GM12878 (cell line): ENCODE measurements around the gene PCLAF. TPM values are rescaled to one million over a fixed set of nuclear protein-coding genes. Genes with fewer than 3 reads are reported as not detected.

Source experiments
- ATAC-seq: fragments of 200-7000 bp; cut with Tn5 transposase; 3 replicates; pipeline ENCODE4 v1.9.1; 2020; ENCODE audit warnings: mild to moderate bottlenecking, moderate library complexity
- BruUV-seq: library from RNA; stranded (reverse); fragments of 400-500 nt; replicated peaks from 2 replicates; lab custom pipeline; 2021; lab: Mats Ljungman, UMichigan
- CTCF ChIA-PET: fragments of 300-600 bp; sonication (Branson Sonifier 250); formaldehyde crosslinking; extraction: SDS; loops from one replicate; lab custom pipeline; 2021; ENCODE audit warnings: inconsistent platforms; lab: Yijun Ruan, JAX
- POLR2A ChIA-PET: fragments of 350-600 bp; formaldehyde crosslinking; extraction: SDS; loops from one replicate; lab custom pipeline; 2021; ENCODE audit warnings: inconsistent platforms; lab: Charles Lee
- RAD21 ChIA-PET: fragments of 300-600 bp; sonication (Branson Sonifier 250); formaldehyde crosslinking; loops from one replicate; lab custom pipeline; 2023; ENCODE audit warnings: antibody characterized with exemption; ENCODE audit not compliant: unreplicated experiment; lab: Charles Lee
- SMC1A ChIA-PET: fragments of 300-600 bp; sonication (Branson Sonifier 250); formaldehyde crosslinking; loops from one replicate; lab custom pipeline; 2023; ENCODE audit not compliant: unreplicated experiment, uncharacterized antibody; lab: Charles Lee
- DNase-seq: peaks from one replicate; pipeline ENCODE4 v3.0.0-alpha.2; 2011; ENCODE audit warnings: low read depth, low spot score
- FAIRE-seq: peaks from 3 replicates; lab custom pipeline; 2011; peaks lifted over from hg19 to GRCh38; lab: Jason Lieb, UNC
- H2AFZ ChIP-seq: 2 replicates; pipeline ENCODE4 v1.6.0; 2011; ENCODE audit warnings: low read depth, low read length, control low read depth; ENCODE audit not compliant: control insufficient read depth
- H3K27ac ChIP-seq: 2 replicates; pipeline ENCODE4 v1.5.1; 2011; ENCODE audit warnings: control low read depth; ENCODE audit not compliant: control insufficient read depth, insufficient read depth
- H3K27me3 ChIP-seq, 2 experiments: replicated peaks in 1 of 2; 2 replicates each; pipeline versions ENCODE4 v1.6.0 to v1.6.1; 2011; ENCODE audit warnings: low read length in 1 of 2; ENCODE audit not compliant: control insufficient read depth in 2 of 2, insufficient read depth in 2 of 2
- H3K36me3 ChIP-seq, 2 experiments: 2 replicates each; pipeline ENCODE4 v1.5.1; 2011; ENCODE audit warnings: low read length in 1 of 2; ENCODE audit not compliant: control insufficient read depth in 2 of 2, insufficient read depth in 2 of 2
- H3K4me1 ChIP-seq: 2 replicates; pipeline ENCODE4 v1.6.1; 2011; ENCODE audit warnings: mild to moderate bottlenecking, low read length, moderate library complexity, mixed read lengths; ENCODE audit not compliant: control insufficient read depth, insufficient read depth
- H3K4me2 ChIP-seq: 2 replicates; pipeline ENCODE4 v1.6.0; 2011; ENCODE audit warnings: control low read depth; ENCODE audit not compliant: control insufficient read depth, insufficient read depth
- H3K4me3 ChIP-seq: fragments of 200-600 bp; sonication (generic); 2 replicates; pipeline ENCODE4 v1.5.1; 2016
- H3K79me2 ChIP-seq: 2 replicates; pipeline ENCODE4 v1.6.0; 2011; ENCODE audit warnings: low read length; ENCODE audit not compliant: control insufficient read depth, insufficient read depth
- H3K9ac ChIP-seq: 2 replicates; pipeline ENCODE4 v1.8.0; 2011; ENCODE audit warnings: low read length, control low read depth, mixed read lengths; ENCODE audit not compliant: control insufficient read depth, insufficient read depth
- H3K9me3 ChIP-seq: replicated peaks from 3 replicates; pipeline ENCODE4 v1.5.1; 2011; ENCODE audit warnings: mild to moderate bottlenecking, low read length; ENCODE audit not compliant: control insufficient read depth, insufficient read depth
- H4K20me1 ChIP-seq: 2 replicates; pipeline ENCODE4 v1.6.0; 2011; ENCODE audit not compliant: control insufficient read depth, insufficient read depth
- ATF3 ChIP-seq: IDR thresholded peaks from 2 replicates; pipeline ENCODE4 v1.6.1; 2011; ENCODE audit warnings: low read depth, mild to moderate bottlenecking, low read length, moderate library complexity, borderline replicate concordance; ENCODE audit errors: extremely low read depth
- BACH1 ChIP-seq: fragments of 450-650 bp; IDR thresholded peaks from 2 replicates; pipeline ENCODE4 v1.6.1; 2017; ENCODE audit warnings: mild to moderate bottlenecking, borderline replicate concordance
- BCLAF1 ChIP-seq: fragments of 450-650 bp; IDR thresholded peaks from 2 replicates; pipeline ENCODE4 v1.6.1; 2017; ENCODE audit warnings: antibody characterized with exemption, mild to moderate bottlenecking, moderate library complexity
- BRCA1 ChIP-seq: IDR thresholded peaks from 2 replicates; pipeline ENCODE4 v1.6.1; 2011; ENCODE audit warnings: low read depth, low read length, improper control_type of control experiment
- FOXM1 ChIP-seq: IDR thresholded peaks from 2 replicates; pipeline ENCODE4 v1.6.1; 2012; ENCODE audit warnings: low read depth, mild to moderate bottlenecking, inconsistent platforms, low read length, moderate library complexity
- MTA3 ChIP-seq: IDR thresholded peaks from 2 replicates; pipeline ENCODE4 v1.6.1; 2012; ENCODE audit warnings: low read length, inconsistent platforms, borderline replicate concordance
- MYC ChIP-seq: IDR thresholded peaks from 2 replicates; pipeline ENCODE4 v1.6.1; 2011; ENCODE audit warnings: mild to moderate bottlenecking, low read length, moderate library complexity, inconsistent platforms; ENCODE audit not compliant: insufficient read depth, insufficient replicate concordance, insufficient read length, severe bottlenecking
- NFXL1 ChIP-seq: fragments of 450-650 bp; IDR thresholded peaks from 2 replicates; pipeline ENCODE4 v1.6.1; 2017; ENCODE audit warnings: antibody characterized with exemption, mild to moderate bottlenecking, borderline replicate concordance
- NKRF ChIP-seq: fragments of 450-650 bp; conservative IDR thresholded peaks from 2 replicates; pipeline ENCODE4 v1.6.1; 2017; ENCODE audit warnings: mild to moderate bottlenecking, moderate library complexity
- PRDM15 ChIP-seq: fragments of 450-650 bp; formaldehyde crosslinking; IDR thresholded peaks from 2 replicates; pipeline ENCODE4 v1.4.0; 2020; ENCODE audit warnings: mild to moderate bottlenecking, moderate library complexity
- RFX5 ChIP-seq: IDR thresholded peaks from 2 replicates; pipeline ENCODE4 v1.6.1; 2011; ENCODE audit warnings: low read depth, low read length, improper control_type of control experiment
- WGBS: methylation state at CpG from one replicate; pipeline ENCODE4 v1.1.6; 2016; ENCODE audit warnings: low lambda C conversion rate; ENCODE audit not compliant: insufficient replicate concordance, insufficient coverage; ENCODE audit errors: missing lambda C conversion rate; 5-methylcytosine and 5-hydroxymethylcytosine counted together
- in situ Hi-C: fragments of 300-500 bp; cut with MboI; formaldehyde crosslinking; loops from 9 replicates; pipeline ENCODE4 v1.14.3; 2018; ENCODE audit warnings: mixed read lengths
- intact Hi-C: fragments of 100-400 bp; cut with micrococcal nuclease; formaldehyde crosslinking; loops from one replicate; pipeline ENCODE4 v1.14.2; 2022; ENCODE audit not compliant: unreplicated experiment
- polyA plus RNA-seq, 11 experiments: library from polyadenylated mRNA; depleted of rRNA in 4 of 11; unstranded in 6 of 11; stranded (reverse) in 5 of 11; fragments of >200 nt; fragmentation: Nextera tagmentation in 4 of 11; fragmentation: Illumina TruSeq in 1 of 11; extraction: Ambion mirVana in 4 of 11; extraction: Trizol in 1 of 11; gene quantifications; 1 replicate in 1 of 11; 2 replicates in 10 of 11; pipeline versions ENCODE4 v1.2.1 to v1.2.3, GENCODE V29; 2011 to 2016; ENCODE audit warnings: inconsistent platforms in 2 of 11, missing spikeins in 2 of 11, low read depth in 1 of 11
- total RNA-seq, 4 experiments: library from RNA; depleted of rRNA in 3 of 4; stranded (reverse); fragments of >200 nt in 3 of 4; fragmentation: Illumina TruSeq in 1 of 4; extraction: Trizol in 1 of 4; gene quantifications; 2 replicates each; pipeline versions ENCODE4 v1.2.1 to v1.2.3, GENCODE V29; 2013 to 2021

PCLAF gene
- total and polyA plus RNA-seq, 10 of the 15 experiments (the other 5 are each of a cell fraction or from before 2014, with no cell fraction given): 79.0 to 627 (median 343) TPM

GRCh38 chr15:64343841-64344240 is 37.4 kb downstream of the PCLAF start:
- H3K4me1 ChIP-seq: no peaks in the 10 kb centered on the region
- TF ChIP-seq BCLAF1: no peak
- no peak for TF ChIP-seq ATF3
- no peak for TF ChIP-seq MYC
- TF ChIP-seq MTA3: no peak
- TF ChIP-seq BACH1: no peak
- TF ChIP-seq RFX5: no peak
- TF ChIP-seq NKRF: no peak
- TF ChIP-seq PRDM15 (CRISPR knock-in tag): no peak
- TF ChIP-seq NFXL1: no peak
- TF ChIP-seq FOXM1: no peak
- no peak for TF ChIP-seq BRCA1
- ChIA-PET CTCF (no interaction called here), POLR2A (no interaction called here), RAD21 (interaction anchor here (0.7 kb wide), 1 partner anchor 34 kb away, joined by 4 read pairs; no protein-coding TSS in a partner anchor), SMC1A (interaction anchor here (0.6 kb wide), 1 partner anchor 25 kb away, joined by 3 read pairs; no protein-coding TSS in a partner anchor)
- no peak overlapping the region for H3K4me2 ChIP-seq
- H4K20me1 ChIP-seq: no peaks in the 10 kb centered on the region; the same call in 1 of the 2 replicates
- no peak overlapping the region for H3K9ac ChIP-seq
- no peak overlapping the region for H3K4me3 ChIP-seq
- H2AFZ ChIP-seq: no peak overlapping the region
- DNase-seq (no peak), ATAC-seq (no peak), FAIRE-seq (no peak)
- BruUV-seq: no TSS peak
- H3K27ac ChIP-seq: no peak overlapping the region
- WGBS: 100% methylated on average over 2 of the region's 2 CpGs
- in situ Hi-C loops: no loop called here
- intact Hi-C loops: no loop called here
- no peaks in the 10 kb centered on the region for H3K27me3 ChIP-seq
- H3K9me3 ChIP-seq: no peaks in the 10 kb centered on the region
- H3K79me2 ChIP-seq: peaks cover 10% of the 10 kb centered on the region
- no peaks in the 10 kb centered on the region; a peak in 3 of 4 replicates for H3K36me3 ChIP-seq
